AG04450 (cell line): Measurements from ENCODE around the gene RFPL3. TPM values are rescaled to one million over a fixed set of nuclear protein-coding genes. Genes with fewer than 3 reads are reported as not detected.

Source experiments
- CTCF ChIA-PET: fragments of 300-600, 350-600 bp; formaldehyde crosslinking; extraction: SDS; loops from one replicate; lab custom pipeline; 2022; ENCODE audit warnings: antibody characterized with exemption, inconsistent platforms; lab: Charles Lee
- POLR2A ChIA-PET: fragments of 350-600 bp; formaldehyde crosslinking; extraction: SDS; loops from one replicate; lab custom pipeline; 2021; ENCODE audit warnings: antibody characterized with exemption, inconsistent platforms; lab: Yijun Ruan, JAX
- DNase-seq: peaks from one replicate; pipeline ENCODE4 v3.0.0-alpha.2; 2011; ENCODE audit warnings: low read depth, low spot score
- H3K27ac ChIP-seq: one replicate; pipeline ENCODE4 v1.5.1; 2012; ENCODE audit warnings: low read depth, low read length, control low read depth
- H3K27me3 ChIP-seq: one replicate; pipeline ENCODE4 v1.6.0; 2012; ENCODE audit warnings: low read length; ENCODE audit not compliant: control insufficient read depth, insufficient read depth
- H3K4me3 ChIP-seq: 2 replicates; pipeline ENCODE4 v1.5.1; 2011; ENCODE audit warnings: mild to moderate bottlenecking, low read depth, low read length, control low read depth
- H3K9me3 ChIP-seq: 2 replicates; pipeline ENCODE4 v1.5.1; 2012; ENCODE audit warnings: low read length; ENCODE audit not compliant: control insufficient read depth, insufficient read depth
- polyA plus RNA-seq: library from polyadenylated mRNA; depleted of rRNA; stranded (reverse); fragments of >200 nt; gene quantifications from 2 replicates; pipeline ENCODE4 v1.2.3, GENCODE V29; 2011; rRNA removed
- small RNA-seq: library from RNA; depleted of rRNA; stranded (forward); fragments of <200 nt; gene quantifications from one replicate; pipeline ENCODE3, GENCODE V24; 2012; ENCODE audit warnings: low read depth; ENCODE audit not compliant: insufficient read length
- TF ChIP-seq, protein P1 (sequence below): IDR thresholded peaks from 2 replicates; pipeline ENCODE4 v1.5.1; 2011; ENCODE audit warnings: low read depth, low read length, control low read depth, inconsistent platforms

RFPL3 gene
- polyA plus RNA-seq, 1 experiment, result not detected

DNA sequence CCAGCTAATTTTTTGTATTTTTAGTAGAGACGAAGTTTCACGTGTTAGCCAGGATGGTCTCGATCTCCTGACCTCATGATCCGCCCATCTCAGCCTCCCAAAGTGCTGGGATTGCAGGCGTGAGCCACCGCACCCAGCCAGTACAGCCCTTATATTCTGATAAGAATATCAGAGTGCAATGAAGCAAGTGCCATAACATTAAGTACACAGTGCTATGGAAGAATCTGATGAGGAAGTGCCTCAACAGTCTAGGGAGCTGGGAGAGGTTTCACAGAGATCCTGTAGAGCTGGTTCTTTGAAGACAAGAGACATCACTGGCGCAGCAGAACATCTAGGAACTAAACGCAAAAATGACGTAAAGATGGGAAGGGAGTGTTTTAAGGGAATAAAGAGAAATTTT is 52.3 kb downstream of the RFPL3 start:
- no peak for DNase-seq
- TF ChIP-seq, protein P1, sequence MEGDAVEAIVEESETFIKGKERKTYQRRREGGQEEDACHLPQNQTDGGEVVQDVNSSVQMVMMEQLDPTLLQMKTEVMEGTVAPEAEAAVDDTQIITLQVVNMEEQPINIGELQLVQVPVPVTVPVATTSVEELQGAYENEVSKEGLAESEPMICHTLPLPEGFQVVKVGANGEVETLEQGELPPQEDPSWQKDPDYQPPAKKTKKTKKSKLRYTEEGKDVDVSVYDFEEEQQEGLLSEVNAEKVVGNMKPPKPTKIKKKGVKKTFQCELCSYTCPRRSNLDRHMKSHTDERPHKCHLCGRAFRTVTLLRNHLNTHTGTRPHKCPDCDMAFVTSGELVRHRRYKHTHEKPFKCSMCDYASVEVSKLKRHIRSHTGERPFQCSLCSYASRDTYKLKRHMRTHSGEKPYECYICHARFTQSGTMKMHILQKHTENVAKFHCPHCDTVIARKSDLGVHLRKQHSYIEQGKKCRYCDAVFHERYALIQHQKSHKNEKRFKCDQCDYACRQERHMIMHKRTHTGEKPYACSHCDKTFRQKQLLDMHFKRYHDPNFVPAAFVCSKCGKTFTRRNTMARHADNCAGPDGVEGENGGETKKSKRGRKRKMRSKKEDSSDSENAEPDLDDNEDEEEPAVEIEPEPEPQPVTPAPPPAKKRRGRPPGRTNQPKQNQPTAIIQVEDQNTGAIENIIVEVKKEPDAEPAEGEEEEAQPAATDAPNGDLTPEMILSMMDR, result no peak
- H3K9me3 ChIP-seq, result no peaks in the 10 kb centered on the region
- no peak overlapping the region for H3K27ac ChIP-seq
- no peak overlapping the region for H3K4me3 ChIP-seq
- ChIA-PET CTCF (interaction anchor here (0.7 to 1.4 kb wide), 4 partner anchors 20 to 590 kb away, joined by 3 to 9 read pairs (median 4); no protein-coding TSS in a partner anchor), POLR2A (no interaction called here)
- no peaks in the 10 kb centered on the region for H3K27me3 ChIP-seq

DNA sequence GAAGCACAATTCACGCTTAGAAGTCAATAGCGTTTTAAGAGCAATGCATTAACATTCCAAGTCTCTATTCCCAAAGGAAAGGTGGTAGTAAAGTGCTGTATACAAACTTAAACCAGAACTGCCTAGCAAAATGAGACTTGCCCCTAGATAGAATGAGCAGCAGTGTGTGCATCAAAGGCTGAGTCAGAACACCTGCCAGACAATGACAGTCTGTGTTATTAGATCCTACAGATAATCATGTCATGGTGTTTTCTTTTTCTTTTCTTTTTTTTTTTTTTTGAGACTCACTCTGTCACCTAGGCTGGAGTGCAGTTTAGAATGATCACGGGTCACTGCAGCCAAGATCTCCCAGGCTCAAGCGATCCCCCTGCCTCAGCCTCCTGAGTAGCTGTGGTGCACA is 52.8 kb downstream of the RFPL3 start:
- ChIA-PET POLR2A (no interaction called here), CTCF (interaction anchor here (0.9 to 2.9 kb wide), 2 partner anchors 61 to 576 kb away, joined by 4 to 11 read pairs; no protein-coding TSS in a partner anchor)
- H3K27ac ChIP-seq, result no peak overlapping the region
- TF ChIP-seq, protein P1, result no peak
- DNase-seq, result no peak
- H3K4me3 ChIP-seq, result peak overlapping the region; percentile 89
- H3K27me3 ChIP-seq, result peaks cover 3% of the 10 kb centered on the region
- no peaks in the 10 kb centered on the region for H3K9me3 ChIP-seq

Small RNA genes lying within 50 kb of the gene (small RNA-seq; reads per million reads assigned to genes)
- gene AL021937.2, result not detected
- gene IGLVIVOR22-2, result not detected
- gene RF02171, result not detected
- not detected for gene RF02172

Other genes with a start within 250 kb of the RFPL3 start
- gene C22orf42, start 198.6 kb upstream of the RFPL3 start, polyA plus RNA-seq, result not detected in 2 replicates
- gene RFPL2, start 152.8 kb upstream of the RFPL3 start, polyA plus RNA-seq, result not detected in 2 replicates
- not detected in 2 replicates for gene SLC5A4, start 102.5 kb upstream of the RFPL3 start, polyA plus RNA-seq
- gene RTCB, start 54.4 kb downstream of the RFPL3 start, polyA plus RNA-seq, result 155 and 179 TPM in 2 replicates
- not detected in 2 replicates for gene BPIFC, start 106.6 kb downstream of the RFPL3 start, polyA plus RNA-seq
- 144 and 156 TPM in 2 replicates for gene FBXO7, start 116.9 kb downstream of the RFPL3 start, polyA plus RNA-seq